ENCODE measurements around the gene BARX1.

The BARX1 gene, protein sequence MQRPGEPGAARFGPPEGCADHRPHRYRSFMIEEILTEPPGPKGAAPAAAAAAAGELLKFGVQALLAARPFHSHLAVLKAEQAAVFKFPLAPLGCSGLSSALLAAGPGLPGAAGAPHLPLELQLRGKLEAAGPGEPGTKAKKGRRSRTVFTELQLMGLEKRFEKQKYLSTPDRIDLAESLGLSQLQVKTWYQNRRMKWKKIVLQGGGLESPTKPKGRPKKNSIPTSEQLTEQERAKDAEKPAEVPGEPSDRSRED

DNA sequence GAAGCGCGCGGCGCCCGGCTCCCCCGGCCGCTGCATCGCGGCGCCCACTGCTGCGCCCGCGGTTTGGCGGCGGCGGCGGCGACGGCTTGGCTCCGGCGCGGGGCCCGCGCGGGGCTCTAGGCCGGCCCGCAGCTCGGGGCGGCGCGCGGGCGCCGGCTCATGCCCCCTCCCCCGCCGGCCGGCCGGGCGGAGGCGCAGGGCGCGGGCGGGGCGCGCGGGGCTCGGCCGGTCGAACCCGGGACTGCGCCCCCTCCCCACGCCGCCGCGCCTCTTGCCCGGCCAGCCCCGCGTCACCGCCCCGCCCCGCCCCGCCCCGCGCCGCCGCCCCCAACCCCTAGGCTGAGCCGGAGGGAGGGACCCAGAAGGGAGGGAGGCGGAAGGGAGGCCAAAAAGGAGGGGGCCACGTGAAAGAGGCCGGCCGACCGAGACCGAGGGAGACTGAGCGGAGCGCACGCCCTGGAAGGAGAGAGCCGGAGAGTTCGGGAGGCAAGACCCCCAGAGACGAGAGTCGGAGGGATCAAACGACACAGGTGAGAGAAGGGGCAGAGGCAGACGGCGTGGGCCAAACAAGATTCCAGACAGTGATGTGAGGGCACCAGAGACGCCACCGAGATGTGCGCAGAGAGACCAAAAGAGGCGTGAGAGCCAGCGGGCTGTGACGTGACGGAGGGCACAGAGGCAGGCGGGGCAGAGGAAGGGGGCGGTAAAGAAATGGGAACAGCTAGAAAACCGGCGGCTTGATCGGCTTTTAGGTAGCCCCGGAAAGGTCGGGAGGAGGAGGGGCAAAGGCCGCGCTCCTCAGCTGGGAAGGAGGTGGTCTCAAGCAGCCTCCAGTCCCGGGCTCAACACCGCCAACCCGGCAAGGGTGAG is at the start of gene BARX1:
Gene BARX1 (minus strand): TSS at position 245 of the 870 bp plus-strand sequence. CDS start 209 bp downstream, at position 36.
- TF ChIP-seq, protein P1, sequence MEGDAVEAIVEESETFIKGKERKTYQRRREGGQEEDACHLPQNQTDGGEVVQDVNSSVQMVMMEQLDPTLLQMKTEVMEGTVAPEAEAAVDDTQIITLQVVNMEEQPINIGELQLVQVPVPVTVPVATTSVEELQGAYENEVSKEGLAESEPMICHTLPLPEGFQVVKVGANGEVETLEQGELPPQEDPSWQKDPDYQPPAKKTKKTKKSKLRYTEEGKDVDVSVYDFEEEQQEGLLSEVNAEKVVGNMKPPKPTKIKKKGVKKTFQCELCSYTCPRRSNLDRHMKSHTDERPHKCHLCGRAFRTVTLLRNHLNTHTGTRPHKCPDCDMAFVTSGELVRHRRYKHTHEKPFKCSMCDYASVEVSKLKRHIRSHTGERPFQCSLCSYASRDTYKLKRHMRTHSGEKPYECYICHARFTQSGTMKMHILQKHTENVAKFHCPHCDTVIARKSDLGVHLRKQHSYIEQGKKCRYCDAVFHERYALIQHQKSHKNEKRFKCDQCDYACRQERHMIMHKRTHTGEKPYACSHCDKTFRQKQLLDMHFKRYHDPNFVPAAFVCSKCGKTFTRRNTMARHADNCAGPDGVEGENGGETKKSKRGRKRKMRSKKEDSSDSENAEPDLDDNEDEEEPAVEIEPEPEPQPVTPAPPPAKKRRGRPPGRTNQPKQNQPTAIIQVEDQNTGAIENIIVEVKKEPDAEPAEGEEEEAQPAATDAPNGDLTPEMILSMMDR (IDR thresholded peaks at IDR 0.05; ENCODE audit: low read depth, low read length, missing control alignments) = no peak
- DNase-seq (ENCODE audit: low read depth) = no peak
- no peak within 1 kb of the TSS for H3K4me3 ChIP-seq (ENCODE audit: low read depth, low read length)

DNA sequence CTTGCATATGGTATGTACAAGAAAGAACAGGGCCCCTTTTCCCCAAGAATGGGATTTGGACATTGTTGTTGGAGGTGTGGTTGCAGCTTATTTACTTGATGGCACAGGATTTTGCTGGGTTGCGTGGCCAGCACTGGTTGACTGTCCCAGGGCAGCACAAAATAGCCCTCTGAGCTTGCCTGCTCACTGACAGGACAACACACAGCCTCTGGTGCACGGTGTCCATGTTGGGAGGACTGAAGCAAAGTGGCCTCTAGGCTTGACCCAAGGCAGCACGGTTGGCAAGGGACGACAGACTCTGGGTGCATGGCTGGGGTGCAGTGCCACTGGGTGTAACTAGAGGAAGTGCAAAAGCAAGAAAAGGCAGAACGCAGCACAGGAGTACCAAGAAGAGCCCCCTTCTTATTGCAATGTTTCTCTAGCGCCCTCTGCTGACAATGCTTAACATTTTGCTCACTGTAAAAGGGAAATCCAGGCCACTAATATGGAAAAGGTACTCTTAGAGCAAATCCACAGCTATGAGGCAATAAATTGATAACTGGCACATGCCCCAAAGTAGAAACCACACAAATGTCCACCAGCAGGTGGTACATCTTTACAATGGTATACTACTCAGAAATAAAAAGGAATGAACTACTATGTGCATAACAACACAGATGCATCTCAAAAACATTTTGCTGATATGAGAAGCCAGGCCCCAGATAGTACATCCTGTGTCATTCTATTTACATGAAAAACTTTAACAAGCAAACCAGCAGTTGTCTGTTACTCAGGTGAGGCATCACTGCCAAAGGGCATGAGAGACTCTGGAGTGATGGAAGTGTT is 47.4 kb upstream of the BARX1 start:
- DNase-seq (ENCODE audit: low read depth) = peak; percentile 18
- H3K4me3 ChIP-seq (ENCODE audit: low read depth, low read length) = no peak overlapping the region
- TF ChIP-seq, protein P1 (IDR thresholded peaks at IDR 0.05; ENCODE audit: low read depth, low read length, missing control alignments) = peak; percentile 81

DNA sequence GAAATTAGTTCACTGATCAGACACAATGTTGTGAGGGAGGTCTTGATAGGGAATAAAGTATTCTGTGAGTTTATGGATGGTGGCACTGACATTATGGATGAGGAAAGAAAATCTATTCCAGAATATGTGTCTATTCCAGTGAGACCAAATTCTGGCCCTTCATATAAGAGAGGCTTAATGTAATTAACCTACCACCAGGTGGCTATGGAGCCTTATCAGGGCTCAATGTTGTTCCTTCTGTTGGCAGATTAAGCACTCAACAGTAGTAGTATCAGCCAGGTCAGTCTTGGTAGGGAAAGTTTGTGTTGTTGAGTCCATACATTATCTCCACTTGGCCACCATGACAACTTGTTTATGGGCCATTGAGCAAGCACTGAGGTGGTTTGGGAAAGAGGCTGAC is 41.7 kb upstream of the BARX1 start:
- TF ChIP-seq, protein P1 (IDR thresholded peaks at IDR 0.05; ENCODE audit: low read depth, low read length, missing control alignments) = peak; percentile 14
- no peak for DNase-seq (ENCODE audit: low read depth)
- no peak overlapping the region for H3K4me3 ChIP-seq (ENCODE audit: low read depth, low read length)

DNA sequence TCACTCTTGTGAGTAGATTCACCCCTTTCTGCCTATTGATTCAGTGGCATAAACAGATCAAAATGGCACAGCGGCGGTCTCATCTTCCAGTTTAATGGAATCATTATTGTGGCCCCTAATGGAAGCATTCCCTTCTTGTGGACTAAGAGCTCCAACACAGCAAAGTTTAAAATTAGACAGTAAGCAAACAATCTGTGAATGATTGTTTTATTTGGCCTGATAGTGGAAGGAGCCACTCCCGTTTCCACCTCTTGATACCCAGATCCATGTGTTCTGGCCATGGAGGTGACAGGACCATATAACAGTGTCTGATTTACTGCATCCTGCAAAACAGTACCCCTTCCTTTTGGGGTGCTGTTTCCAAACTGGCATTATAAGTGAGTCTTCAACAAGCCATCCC is 41.2 kb upstream of the BARX1 start:
- TF ChIP-seq, protein P1 (IDR thresholded peaks at IDR 0.05; ENCODE audit: low read depth, low read length, missing control alignments) = no peak
- no peak for DNase-seq (ENCODE audit: low read depth)
- H3K4me3 ChIP-seq (ENCODE audit: low read depth, low read length) = no peak overlapping the region

DNA sequence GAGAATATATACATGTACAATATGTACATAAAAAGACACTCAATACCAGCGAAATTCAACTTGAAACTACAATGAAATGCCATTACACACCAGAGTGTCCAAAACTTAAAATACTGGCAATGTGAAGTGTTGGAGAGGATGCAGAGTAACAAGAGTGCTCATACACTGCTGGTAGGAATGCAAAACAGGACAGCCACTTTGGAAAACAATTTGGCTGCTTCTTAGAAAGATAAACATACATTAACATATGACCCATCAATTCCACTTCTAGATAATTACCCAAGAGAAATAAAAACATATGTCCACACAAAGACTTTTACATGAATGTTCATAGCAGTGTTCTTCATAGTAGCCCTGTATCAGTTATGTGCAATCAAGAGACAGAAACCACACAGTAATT is 39.4 kb upstream of the BARX1 start:
- TF ChIP-seq, protein P1 (IDR thresholded peaks at IDR 0.05; ENCODE audit: low read depth, low read length, missing control alignments) = no peak
- DNase-seq (ENCODE audit: low read depth) = no peak
- H3K4me3 ChIP-seq (ENCODE audit: low read depth, low read length) = no peak overlapping the region

DNA sequence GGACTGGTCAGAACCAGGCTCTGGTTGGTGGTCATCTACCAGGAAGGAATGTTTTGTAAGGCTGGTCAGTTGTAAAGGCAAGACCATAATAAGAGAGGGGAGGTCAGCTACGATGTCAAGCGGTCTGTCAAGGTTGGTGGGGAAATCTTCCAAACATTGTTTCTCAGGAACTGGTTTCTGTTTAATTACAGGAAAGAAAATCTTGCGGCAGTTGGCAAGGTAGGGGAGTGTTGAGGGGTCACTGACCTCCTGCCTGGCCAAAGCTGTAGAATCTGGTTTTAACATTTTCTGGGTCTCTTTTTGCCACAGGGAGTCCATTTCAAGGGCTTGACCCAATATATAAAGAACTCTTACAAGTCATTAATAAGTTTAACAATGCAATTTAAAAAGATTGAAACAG is 39.0 kb upstream of the BARX1 start:
- DNase-seq (ENCODE audit: low read depth) = no peak
- TF ChIP-seq, protein P1 (IDR thresholded peaks at IDR 0.05; ENCODE audit: low read depth, low read length, missing control alignments) = no peak
- no peak overlapping the region for H3K4me3 ChIP-seq (ENCODE audit: low read depth, low read length)

All from GM12864 (cell line).